NCI-H82 (cell line): ENCODE results near the gene RFPL4A.
"Not testable (repeated sequence)": the region's sequence is repeated elsewhere in the genome, so short reads cannot be mapped to it uniquely, and the experiment has no call there.

Experiments used
- DNase-seq: peaks from one replicate; lab custom pipeline; 2025; lab: John Stamatoyannopoulos, UW

RFPL4A gene

DNA sequence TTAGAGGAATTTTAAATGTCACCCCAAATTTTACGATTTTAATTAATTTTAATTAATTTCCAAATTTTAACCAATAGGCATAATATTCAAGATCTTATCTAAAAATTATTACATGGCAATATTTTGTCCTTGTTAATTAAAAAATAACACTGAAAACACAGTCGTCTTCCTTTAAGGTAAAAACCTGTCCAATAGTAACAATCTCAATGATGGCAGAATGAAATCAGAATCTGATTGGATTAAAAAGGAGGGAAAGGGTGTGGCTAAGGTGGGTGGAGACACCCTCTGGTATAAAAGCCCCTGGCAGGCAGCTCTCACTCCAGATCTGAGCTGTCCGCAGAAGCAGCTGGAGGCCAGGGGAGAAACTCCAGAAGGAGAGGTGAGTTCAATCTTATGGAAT is at the start of gene RFPL4A:
RFPL4A (plus strand) TSS at position 301 of the 400 bp plus-strand sequence. CDS start 2,704 bp downstream, outside the sequence.
- not testable (repeated sequence) for DNase-seq

GRCh38 chr19:55711719-55712118 is 47.2 kb upstream of the RFPL4A start:
- no peak for DNase-seq

DNA sequence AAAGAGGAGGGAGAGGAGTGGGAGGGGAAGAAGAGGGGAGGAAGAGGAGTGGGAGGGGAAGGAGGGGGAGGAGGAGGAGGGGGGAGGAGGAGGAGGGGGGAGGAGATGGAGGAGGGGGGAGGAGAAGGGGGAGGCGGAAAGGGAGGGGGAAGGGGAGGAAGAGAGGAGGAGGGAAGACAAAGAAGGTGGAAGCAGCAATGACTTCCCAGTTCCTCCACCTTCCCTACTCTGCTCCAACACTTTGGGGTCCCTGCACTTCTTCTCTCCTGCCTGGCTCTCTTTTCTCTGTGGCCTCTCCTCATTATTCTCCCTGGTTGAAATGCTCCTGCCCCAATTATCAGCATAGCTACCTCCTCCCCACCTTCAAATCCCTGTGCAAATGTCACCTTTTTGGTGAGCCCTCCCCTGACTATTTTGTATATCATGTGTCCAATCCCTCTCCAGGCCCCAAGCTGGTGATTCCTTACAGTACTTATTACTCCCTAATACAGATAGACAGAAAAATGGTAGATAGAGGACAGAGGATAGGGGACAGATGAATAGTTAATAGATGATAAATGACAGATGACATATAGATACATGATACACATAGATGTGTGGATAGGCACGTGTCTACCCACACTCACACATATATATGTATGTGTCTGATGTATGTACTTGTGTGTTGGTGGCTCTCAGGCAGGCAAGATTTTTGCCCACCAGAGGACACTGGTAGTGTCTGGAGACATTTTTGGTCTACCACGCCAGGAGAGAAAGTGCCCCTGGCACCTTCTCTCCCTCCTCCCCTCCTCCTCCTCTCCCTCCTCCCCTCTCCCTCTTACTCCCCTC is 45.9 kb upstream of the RFPL4A start:
- no peak for DNase-seq

GRCh38 chr19:55716531-55716930 is 42.4 kb upstream of the RFPL4A start:
- DNase-seq: no peak

DNA sequence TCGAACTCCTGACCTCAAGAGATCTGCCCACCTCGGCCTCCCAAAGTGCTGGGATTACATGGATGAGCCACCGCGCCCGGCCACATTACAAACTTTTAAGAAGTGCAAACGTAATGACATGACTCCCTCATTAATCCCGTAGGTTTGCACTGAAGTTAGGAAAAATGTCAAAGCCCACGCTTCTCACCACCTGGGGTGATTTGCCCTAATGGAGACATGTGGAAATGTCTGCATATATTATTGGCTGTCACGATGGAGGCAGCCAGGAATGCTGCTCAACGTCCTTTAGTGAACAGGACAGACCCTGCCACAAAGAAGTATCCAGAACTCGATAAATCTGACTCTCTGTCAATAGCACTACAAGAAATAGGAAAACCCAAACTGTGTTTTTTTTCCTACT is 41.6 kb upstream of the RFPL4A start:
- no peak for DNase-seq

GRCh38 chr19:55717879-55718711 is 40.8 kb upstream of the RFPL4A start:
- not testable (repeated sequence) for DNase-seq

DNA sequence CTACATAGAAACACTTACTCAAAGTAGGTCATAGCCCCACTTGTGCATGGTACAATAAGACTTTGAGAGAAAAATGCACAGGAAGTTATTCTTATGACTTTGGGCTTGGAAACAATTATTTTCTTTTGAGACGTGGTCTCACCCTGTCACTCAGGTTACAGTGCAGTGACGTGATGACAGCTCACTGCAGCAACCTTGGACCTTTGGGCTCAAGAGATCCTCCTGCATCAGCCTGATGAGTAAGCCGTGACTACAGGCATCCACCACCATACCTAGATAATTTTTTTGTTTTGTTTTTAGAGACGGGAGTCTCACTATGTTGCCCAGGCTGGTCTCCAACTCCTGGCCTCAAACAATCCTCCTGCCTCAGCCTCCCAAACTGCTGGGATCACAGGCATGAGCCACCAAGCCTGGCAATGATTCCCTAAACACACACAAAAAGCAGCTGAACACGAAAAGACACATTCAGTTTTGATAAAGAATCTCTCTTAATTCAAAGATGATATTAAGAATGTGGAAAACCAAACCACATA is 38.6 kb upstream of the RFPL4A start:
- no peak for DNase-seq

GRCh38 chr19:55720801-55721200 is 38.1 kb upstream of the RFPL4A start:
- no peak for DNase-seq

DNA sequence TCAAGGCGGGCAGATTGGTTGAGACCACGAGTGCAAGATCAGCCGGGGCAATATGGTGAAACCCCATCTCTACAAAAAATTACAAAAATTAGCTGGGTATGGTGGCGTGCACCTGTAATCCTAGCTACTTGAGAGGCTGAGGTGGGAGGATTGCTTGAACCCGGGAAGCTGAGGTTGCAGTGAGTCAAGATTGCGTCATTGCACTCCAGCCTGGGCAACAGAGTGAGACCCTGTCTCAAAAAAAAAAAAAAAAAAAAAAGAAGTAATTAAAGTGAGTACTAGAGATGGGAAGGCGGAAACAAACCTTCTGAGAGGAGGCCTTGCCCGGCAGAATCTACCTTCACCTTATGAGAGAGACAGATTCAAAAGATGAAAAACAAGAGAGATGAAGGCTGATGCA is 35.4 kb upstream of the RFPL4A start:
- DNase-seq: no peak

GRCh38 chr19:55730378-55730777 is 28.5 kb upstream of the RFPL4A start:
- not testable (repeated sequence) for DNase-seq

DNA sequence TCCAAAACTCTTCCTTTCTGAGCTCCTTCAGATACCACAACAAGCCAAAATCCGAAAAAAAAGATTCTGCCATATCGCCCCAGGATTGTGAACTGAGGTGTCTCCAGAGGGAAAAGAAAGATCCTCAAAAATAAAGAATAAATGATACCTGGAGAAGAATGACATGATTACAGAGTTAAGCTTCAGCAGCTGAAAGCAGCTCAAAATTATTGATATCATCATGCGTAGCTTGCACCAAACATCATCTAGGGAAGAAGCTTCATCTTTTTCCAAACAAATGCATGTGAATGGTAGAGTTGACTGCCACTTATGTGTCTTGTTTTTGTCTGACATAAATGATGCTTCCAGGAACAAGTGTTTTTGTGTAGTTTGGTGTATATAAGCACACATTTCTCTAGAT is 20.6 kb upstream of the RFPL4A start, which contains the start of gene NLRP9:
NLRP9 (minus strand) TSS at position 101 of the 400 bp plus-strand sequence; CDS start at position 73, 28 bp downstream.
- no peak for DNase-seq

DNA sequence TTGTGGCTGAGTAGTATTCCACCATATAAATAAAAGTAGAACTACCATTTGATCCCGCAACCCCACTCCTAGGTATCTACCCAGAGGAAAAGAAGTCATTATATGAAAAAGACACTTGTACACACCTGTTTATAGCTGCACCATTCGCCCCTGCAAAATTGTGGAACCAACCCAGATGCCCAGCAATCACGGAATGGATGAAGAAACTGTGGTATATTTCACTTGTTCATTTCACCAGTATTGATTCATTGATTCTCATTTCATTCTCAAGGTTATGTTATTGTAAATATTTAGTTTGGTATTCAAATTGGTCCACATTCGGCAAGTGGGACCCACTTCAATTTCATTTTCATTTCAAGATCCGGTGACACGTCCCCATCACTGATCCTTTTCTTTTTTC is 8.2 kb upstream of the RFPL4A start:
- no peak for DNase-seq

DNA sequence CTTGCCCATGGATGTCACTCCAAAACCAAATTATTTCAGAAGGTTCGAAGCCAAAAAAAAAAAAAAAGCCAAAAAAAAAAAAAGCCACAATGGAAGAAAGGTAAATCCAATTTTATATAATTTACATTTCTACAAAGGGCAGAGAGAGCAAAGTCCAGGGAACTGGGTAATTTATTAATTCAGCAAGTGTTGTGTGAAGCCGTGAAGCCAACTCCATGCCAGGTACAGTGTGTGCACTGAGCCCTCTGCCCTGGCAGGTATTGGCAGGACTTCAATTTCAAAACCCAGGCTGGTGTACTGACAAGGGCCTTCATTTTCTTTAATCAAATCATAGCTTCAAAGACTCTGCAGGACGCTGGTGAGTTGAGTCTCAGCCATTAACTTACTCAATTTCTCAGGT is 5.5 kb upstream of the RFPL4A start:
- DNase-seq: no peak

DNA sequence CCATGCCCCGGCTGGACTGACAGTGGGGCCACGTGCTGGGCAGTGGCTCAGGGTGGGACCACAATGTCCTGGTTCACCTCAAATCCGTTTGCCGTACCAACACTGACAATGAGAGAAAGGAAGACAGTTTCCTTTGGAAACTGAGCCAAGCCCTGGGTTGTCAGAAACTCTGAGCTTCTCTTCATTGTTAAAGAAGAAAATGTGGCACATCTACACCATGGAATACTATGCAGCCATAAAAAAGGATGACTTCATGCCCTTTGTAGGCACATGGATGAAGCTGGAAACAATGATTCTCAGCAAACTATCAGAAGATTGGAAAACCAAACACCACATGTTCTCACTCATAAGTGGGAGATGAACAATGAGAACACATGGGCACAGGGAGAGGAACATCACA is 2.1 kb upstream of the RFPL4A start:
- DNase-seq: not testable (repeated sequence)

DNA sequence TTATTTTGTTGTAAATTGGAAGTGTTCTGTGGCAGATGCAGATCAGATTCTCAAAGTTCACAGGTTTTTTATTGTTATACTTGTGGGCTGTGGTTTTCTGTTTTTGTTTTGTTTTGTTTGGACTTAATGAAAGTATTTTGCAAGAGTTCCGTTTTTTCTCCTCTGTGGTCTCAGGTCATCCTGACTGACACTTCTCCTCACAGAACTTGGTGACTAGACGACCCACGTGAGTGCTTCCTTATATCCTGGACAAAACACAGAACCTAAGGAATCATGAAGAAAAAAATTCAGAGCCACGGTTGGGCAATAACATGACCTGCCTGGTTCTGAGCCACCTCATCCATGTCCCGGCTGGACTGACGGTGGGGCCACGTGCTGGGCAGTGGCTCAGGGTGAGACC is 7.6 kb downstream of the RFPL4A start:
- no peak for DNase-seq

DNA sequence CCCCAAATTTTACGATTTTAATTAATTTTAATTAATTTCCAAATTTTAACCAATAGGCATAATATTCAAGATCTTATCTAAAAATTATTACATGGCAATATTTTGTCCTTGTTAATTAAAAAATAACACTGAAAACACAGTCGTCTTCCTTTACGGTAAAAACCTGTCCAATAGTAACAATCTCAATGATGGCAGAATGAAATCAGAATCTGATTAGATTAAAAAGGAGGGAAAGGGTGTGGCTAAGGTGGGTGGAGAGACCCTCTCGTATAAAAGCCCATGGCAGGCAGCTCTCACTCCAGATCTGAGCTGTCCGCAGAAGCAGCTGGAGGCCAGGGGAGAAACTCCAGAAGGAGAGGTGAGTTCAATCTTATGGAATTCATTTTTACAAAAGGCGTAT is 9.9 kb downstream of the RFPL4A start, which contains the start of gene RFPL4AL1:
RFPL4AL1 (plus strand) TSS at position 301 of the 400 bp plus-strand sequence. CDS start 2,687 bp downstream, outside the sequence.
- DNase-seq: not testable (repeated sequence)

DNA sequence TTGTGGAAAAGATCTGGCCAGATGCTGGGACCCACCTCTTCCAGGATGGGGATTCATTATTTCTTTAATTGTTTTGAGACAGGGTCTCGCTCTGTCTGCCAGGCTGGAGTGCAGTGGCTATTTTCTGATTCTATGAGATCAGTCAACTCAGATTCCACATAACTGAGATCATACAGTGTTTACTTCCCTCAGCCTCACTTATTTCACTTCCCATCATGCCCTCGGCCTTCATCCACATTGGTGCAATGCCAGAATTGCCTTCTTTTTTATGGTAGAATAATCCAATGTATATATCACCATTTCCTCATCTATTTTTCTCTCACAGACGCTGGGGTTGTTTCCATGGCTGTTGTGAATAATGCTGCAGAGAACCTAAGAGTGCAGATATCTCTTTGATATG is 10.7 kb downstream of the RFPL4A start:
- DNase-seq: not testable (repeated sequence)

GRCh38 chr19:55777528-55777927 is 18.6 kb downstream of the RFPL4A start:
- peak; percentile 31 for DNase-seq

GRCh38 chr19:55778331-55778730 is 19.4 kb downstream of the RFPL4A start:
- DNase-seq: no peak

GRCh38 chr19:55781112-55781511 is 22.2 kb downstream of the RFPL4A start:
- DNase-seq: no peak

DNA sequence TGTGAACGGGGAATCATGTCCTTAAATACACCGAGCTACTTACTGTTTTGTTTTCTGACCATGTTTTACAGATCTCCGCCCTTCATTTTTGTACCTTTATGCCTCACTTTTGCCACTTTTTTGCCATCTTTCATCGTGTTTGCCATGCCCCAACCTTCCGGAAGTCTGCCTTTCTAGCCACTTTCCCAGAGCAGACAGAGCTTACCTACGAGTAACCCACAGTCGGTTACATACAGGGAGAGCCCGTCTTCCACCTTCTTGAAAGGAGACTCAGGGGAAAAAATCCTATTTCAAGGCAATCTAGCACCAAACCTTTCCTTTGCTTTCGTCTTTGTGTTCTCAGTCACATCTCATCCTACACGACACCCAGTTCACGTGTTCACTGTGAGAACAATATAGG is 36.1 kb downstream of the RFPL4A start:
- no peak for DNase-seq

DNA sequence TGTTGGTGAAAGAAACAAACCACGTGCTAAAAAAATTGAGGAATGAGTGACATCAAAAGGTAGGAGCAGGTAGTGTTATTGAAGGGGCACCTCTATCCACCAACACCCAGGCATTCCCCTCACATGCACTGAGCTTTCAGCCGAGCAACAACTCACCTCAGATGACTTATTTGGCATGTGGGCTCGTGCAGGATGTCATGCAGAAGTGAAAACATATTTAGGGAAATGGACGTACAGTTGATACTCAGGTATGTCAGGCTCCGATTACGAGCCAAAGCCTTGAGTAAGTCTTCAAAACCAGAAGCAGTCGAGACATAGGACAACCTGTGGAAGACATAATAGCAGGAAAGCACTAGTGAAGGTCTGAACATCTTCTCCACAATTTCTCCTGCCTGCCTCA is 42.5 kb downstream of the RFPL4A start:
- DNase-seq: no peak

DNA sequence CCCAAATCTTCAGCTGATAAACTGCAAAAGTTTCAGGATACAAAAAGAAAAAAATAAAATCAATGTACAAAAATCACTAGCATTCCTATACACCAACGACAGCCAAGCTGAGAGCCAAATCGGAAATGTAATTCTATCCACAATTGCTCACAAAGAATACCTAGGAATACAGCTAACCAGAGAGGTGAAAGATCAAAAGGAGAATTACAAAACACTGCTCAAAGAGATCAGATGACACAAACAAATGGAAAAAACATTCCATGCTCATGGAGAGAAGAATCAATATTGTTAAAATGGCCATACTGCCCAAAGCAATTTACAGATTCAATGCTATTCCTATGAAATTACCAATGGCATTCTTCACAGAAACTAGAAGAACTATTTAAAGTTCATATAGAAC is 43.4 kb downstream of the RFPL4A start:
- no peak for DNase-seq
